NCI-H526 treated with DMSO at 0.1 percent for 48 hours (cell line): ENCODE data around the gene ENKUR.

ENCODE experiments used
- DNase-seq: peaks from one replicate; lab custom pipeline; 2025; lab: John Stamatoyannopoulos, UW

The ENKUR gene, protein sequence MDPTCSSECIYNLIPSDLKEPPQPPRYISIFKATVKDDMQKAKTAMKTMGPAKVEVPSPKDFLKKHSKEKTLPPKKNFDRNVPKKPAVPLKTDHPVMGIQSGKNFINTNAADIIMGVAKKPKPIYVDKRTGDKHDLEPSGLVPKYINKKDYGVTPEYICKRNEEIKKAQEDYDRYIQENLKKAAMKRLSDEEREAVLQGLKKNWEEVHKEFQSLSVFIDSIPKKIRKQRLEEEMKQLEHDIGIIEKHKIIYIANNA

DNA sequence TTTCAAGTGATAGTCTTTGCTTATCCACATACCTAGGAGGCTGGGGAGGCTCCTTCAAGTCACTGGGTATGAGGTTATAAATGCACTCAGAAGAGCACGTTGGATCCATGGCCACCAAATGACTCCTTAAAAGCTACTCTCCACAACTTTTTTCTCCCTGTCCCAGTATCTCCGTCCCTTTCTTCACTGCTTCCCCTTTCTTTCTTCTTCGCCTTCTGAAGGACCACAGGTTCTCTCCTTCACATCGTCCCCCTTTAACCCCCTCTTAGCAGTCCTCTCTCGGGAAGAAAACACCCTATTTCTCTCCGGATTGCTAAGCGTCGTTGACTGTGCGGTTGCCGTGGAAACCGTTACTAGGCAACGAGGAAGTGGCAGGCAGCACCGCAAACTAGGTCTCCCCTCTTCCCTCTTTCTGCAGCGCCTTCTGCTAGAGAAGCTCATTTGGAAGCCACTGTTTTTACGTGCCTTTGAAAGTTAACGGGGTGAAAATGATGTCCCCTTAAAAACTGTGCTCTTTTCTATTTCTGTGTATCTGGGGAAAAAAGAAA lies at the start of gene ENKUR:
TSS of gene ENKUR (minus strand) at position 331 of the 548 bp plus-strand sequence. CDS start at position 109, 222 bp downstream.
- peak; percentile 87 for DNase-seq

DNA sequence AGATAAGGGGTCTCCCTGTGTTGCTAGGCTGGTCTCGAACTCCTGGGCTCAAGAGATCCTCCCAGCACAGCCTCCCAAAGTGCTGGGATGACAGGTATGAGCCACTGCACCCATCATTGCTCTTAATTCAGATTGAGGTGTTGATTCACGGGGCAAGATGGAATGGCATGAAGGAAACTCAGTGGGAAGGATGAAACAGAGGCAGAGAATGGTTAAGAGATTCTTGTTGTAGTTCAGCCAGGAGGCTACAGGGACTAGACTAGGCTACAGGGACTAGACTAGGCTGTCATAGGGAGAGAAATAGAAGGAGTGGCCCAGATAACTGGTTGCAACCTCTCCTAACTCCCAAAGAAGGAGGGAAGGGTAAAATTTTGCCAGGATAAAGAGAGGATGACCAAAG lies 48.4 kb upstream of the ENKUR start:
- DNase-seq = no peak

DNA sequence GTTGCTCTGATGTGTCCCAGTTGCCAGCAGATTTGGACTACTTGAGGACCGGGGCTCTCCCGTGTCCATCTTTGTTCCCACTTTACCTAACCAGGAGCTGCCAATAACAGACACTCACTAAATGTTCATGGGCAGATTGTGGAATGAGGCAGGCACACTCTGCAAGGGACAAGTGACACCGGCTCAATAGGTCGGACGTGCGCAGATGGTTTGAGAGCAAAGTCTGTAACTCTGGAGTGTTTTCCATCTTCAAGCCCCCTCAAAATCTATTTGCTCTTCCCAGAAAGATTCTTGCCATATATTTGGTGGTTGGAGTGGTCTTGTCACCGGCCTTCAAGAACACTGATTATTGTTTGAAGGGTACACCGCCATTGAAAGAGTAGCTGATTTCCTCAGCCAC lies 47.7 kb upstream of the ENKUR start:
- no peak for DNase-seq

DNA sequence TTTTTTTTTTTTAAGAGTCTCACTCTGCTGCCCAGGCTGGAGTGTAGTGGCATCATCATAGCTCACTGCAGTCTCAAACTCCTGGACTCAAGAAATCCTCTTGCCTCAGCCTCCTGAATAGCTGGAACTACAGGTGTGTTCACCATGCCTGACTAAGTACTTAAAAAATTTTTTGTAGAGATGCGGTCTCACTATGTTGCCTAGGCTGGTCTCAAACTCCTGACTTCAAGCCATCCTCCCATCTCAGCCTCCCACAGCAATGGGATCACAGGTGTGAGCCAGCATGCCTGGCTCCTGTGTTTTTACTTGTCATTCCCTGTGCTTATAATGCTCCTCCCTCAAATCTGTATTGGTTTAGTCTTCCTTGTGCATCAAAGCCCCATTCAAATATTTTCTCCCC lies 47.2 kb upstream of the ENKUR start:
- DNase-seq = no peak

DNA sequence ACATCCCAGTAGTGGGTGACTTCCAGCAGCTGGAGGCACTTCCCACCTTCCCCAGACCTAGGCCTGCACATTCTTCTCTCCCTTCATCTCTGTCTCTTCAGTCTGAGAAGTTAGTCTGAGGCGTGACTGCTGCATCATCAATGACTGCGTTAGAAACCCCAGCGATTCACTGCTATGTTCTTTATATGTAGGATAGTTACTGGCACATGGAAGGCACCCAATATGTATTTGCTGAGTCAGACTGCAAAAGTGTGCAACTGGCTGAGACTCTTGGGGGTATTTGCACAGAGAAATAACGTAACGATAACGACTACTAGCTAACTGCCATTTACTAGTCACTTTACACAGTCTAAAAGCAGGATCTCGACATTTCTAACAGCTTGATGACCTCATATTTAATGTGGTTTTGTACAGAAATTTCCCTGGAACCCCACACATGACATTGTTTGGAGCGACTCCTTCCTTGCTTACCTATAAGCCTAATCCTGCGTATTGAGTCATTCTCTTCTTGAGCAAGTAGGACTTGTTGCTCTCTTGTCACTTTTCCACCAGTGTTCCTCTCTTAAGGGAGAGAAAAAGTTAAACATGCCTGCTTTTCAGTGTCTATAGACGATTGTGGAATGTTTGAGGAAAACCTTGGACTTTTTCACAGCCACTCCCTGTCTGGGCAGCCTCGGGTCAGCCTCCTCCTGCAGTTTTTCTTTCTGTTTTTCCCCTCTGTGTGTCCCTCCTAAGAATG lies 45.9 kb upstream of the ENKUR start:
- no peak for DNase-seq

DNA sequence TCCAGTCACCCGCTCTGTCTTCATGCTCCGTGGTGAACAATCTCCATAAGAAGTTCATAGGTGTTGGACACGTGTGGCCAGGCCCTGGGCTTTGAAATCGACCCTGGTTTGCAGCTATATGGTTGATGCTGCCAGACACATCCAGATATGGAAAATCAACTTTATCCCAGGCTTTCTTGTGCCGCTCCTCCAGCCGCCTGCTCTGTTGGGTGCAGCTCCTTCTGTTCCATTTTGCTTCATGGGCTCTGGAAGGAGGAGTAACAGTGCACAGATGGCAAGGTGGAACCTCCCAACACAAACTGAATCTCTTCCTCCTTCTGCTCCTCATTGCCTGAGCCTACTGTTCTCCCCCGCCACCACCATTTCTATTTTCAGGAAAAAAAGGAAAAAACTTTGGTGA lies 45.2 kb upstream of the ENKUR start:
- no peak for DNase-seq

DNA sequence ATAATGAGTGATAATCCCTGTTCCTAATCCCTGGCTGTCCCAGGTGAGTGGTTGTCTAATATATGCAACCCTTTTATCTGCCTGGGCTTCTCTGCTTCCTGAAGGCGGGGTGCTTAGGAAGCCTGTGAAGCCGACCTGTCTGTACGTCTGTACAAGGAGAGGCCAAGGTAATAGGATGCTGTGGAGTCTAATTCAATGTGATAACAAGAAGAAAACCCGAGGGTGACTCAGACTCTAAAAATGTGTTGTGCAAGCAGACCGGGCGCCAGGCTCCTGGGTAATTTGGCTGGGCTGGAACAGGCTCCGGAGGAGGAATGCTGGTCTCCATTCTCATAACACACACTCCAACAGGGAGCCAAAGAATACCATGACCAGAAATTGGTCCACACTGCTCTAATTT lies 44.0 kb upstream of the ENKUR start:
- no peak for DNase-seq

DNA sequence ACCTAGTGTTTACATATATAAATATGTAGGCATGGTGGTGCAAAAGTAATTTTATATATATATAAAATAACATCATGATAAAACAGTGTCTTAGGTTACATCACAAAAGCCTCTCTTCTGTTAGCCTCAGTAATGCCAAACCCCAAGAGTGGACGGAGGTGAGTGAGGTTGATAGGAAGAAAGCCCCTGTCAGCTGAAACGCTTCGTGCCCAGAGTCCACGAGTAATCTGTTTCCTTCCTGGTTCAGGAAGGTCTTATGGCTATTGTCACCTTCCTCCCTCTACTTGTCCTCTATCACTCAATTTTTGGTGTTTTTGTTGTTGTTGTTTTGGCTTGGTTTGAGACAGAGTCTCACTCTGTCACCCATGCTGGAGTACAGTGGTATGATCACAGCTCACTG lies 41.9 kb upstream of the ENKUR start:
- DNase-seq = no peak

DNA sequence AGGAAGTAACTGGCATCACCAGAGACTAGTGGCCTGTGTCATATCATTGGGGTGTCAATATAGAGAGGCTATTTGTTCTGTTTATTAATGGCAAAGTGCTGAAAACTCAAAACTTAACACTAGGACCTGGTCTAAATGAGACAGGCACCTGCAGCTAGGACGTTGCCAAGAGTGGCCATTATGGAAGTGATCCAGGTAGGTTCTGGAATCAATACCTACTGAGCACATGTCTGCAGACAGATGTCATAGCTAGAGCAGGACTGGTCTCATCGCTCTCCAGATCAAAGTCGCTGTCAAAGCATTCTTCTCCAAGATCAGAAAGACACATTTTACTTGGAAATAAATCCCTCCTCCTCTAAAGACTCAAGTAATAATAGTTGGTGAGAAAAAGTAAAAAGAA lies 40.8 kb upstream of the ENKUR start:
- DNase-seq = no peak

DNA sequence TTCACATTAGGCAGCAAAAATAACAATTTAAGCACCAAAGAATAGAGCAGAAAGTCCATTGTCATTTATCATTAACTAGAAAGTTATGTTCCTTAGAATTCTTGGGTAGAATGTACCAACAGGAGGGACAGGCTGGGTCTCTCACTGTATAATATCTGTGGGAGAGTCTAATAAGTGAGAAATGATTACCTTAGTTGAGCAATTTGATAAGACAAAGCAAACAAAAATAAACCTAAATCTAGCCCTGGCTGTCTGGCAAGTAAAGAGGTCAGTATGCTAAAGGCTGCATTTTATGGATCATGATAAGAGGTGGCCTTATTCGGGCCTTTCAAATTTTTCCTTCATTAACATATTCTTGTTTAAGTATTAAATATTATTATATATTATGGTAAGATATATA lies 36.1 kb upstream of the ENKUR start:
- DNase-seq = no peak

DNA sequence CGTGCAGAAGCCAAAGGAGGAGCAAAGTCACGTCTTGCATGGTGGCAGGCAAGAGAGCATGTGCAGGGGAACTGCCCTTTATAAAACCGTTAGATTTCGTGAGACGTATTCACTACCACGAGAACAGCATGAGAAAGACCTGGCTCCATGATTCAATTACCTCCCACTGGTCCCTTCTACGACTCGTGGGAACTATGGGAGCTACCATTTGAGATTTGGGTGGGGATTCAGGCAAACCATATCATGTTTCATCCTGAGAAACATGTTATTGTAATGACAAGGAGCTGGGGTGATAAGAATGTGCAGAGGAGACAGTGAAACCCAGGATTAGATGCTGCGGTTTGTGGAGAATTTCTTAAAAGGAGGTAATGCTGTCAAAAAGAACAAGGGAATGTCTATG lies 34.4 kb upstream of the ENKUR start:
- DNase-seq = no peak

DNA sequence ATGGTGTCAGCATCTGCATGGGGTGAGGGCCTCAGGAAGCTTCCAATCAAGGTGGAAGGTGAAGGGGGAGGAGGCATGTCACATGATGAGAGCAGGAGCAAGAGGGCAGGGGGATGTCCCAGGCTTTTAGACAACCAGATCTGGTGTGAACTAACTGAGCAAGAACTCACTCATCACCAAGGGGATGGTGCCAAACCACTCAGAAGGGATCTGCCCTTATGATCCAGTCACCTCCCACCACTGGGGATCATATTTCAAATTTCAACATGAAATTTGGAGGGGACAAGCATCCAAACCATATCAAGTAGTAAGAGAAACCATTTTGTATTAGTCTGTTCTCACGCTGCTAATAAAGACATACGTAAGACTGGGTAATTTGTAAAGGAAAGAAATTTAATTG lies 34.0 kb upstream of the ENKUR start:
- no peak for DNase-seq

DNA sequence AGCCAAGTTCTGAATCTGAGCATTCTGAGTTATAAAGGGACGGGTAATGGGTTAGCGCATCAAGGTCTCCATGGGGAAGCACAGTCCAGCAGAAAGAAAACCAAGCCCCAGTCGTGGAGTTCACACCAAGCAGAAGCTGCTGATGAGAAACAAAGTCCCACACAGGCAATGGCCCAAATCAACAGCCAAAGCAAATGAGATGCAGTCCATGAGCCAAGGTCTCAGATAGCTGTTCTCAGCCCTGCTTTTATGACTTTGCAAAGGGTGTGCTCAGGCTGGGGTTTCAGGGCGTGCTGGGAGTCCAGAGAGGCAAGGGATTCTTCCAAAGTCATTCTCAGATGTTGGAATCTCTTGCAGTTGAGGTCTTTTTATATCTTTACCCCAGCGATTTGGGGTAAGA lies 32.5 kb upstream of the ENKUR start:
- DNase-seq = no peak

DNA sequence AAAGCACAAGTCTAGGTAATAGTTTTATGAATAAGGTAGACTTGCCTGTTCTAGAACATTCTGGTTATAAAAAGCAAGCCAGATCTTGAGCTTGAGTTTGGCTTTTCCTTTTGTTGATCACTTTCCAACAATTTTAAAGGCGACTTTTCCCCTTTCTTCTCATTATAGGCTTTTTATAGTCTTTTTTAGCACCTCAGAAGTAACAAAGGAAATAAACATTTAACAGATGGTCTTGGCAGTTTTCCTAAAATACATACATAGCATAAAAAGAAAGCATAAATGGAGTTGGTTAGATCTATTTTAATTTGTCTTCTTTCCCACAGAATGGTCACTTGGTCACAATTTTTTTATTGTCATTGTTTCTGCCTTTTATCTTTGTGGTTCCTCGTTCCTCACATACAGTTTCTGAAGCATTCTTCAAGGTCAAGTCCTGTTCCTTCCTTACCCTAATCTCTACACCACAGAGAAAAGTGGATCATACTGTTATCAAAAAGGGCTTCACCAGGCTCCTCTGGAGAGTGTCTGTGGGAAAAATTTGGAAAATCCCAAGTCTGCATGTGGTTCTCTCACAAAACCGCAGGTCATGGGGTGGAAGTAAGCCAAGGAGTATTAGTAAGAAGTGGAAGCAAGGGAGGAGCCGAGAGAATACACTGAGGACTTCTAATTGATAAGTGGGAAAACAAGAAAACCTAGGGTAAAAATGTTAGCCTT lies 31.8 kb upstream of the ENKUR start:
- DNase-seq = no peak

DNA sequence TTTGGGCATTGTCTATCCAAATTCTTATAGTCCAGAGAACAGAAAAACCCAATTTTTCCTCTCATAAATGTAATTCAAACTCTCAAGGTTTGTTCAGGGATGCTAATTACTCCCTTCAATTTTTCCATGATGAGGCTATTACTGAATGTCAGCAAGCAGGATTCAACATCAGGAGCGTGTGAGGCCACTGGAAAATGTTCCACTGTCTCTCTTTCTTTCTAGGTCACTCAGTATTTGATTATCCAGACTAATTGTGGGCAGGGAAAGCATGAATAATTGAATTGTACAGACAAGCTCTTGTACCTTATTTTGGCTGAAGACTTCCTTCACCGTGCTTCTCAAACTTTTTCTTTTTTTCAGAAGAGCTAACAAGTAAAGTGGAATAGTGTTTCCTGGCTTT lies 31.1 kb upstream of the ENKUR start:
- no peak for DNase-seq

DNA sequence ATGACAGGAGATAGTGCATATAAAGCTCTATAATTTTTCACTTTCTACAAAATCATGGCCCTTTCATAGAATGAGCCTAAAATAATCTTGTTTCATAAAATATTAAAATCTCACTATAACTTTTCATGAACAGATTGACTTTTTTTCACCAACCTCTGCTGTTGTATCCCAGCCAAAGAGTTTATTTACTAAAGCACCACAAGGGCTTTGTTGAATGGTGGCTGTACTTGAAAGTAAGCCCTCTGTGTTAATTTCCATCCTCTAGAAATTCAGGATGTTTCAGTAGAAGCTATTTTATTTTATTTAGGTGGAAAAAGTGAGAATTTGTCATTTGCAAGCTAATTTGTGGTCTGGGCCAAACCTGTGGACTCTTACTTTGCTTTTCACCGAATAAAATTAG lies 30.7 kb upstream of the ENKUR start:
- DNase-seq = no peak

DNA sequence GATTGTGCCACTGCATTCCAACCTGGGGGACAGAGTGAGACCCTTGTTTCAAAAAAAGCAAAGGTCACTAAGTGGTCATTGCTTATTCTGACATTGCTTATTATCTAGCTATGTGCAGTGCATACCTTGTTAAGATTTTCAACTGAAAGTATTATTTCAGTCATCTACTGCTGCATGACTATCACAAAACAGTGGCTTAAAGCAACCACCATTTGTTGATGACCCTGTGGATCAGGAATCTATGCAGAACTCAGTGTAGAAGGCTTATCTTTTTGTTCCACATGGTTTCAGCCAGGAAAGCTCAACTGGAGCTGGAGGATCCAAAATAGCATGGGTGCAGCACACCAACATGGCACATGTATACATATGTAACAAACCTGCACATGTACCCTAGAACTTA lies 23.6 kb upstream of the ENKUR start:
- DNase-seq = no peak

DNA sequence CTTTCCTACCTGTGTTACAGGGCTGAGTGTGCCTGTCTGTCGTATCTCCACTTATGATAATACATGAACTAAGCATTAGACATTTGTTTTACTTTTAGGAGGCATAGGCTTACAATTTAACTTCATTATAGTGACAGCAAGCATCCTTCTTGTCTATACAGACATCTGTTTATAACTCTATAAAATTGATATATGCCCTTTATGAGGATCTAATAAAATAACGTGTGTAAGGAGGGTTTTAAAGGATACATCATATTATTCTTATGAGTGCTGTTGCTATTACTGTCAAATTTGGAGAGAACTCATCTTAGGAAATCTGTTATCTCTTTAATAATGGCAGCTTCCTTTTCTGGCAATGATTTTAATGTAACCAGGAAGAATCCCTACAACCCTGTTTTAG lies 22.4 kb upstream of the ENKUR start:
- no peak for DNase-seq

DNA sequence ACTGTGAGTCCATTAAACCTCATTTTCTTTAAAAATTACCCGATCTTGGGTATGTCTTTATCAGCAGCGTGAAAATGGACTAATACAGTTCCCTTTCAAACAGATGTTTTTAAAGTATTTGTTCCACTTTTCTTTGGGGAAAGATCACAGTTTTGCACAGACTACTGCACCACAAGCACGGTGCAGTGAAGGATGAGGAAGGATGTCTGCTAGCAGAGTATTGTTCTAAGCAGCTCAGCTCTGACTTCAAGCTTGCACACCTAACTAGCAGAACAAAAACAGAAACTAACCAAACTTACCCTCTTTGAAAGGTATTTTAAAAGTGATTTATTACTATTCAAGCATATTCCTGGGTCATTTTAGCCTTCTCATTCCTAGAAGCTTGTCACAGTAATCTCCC lies 20.4 kb upstream of the ENKUR start:
- DNase-seq = no peak

DNA sequence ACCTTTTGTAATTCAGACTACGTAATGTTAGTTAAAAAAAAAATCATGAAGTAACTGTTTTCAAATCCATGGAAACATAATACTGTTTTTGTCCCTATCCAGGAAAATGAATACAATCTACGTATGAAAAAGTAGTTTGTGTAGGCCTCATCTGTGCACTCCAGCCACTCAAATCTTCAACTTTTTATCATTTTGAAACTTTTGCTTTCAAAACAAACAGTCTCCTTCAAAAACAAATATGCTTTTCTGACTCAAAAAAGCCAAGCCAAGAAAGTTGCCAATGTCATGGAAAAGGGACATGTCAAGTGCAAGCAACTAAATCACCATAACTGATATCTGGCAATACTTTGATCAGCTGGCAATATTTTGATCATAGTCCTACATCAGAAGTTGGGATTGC lies 13.6 kb upstream of the ENKUR start:
- no peak for DNase-seq

DNA sequence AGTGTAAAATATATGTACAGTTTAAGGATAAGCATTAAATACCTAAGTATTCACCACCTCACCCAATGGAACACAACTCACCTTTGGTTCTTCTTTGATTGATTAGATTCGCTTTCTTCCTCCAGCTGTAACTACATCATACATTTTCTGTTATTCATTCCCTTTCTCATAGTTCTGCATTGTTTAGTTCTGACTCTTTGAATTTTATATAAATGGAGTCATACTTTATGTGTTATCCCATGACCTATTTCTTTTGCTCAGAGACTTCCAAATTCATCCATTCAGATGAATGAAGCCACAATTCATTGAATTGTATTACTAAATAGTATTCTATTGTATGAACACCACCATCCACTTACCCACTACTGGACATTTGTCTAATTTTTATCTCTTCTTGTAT lies 12.8 kb upstream of the ENKUR start:
- DNase-seq = no peak

DNA sequence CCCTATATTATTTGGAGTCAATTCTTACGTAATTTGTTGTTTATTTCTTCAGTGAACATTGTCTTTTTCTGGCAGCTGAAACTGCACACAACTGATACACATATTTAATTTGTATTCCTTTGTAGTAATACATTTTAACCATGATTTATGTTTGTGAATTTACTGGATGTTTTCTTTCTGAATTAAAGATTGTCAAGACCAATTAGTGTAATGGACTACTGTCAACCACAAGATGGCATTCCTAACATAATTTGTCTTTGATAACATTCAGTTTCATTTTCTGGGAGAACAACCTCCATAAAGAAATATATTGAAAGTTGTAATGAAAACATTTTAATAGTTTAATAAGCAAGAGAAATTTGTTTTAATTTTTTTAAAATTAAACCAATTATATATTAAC lies 10.5 kb upstream of the ENKUR start:
- no peak for DNase-seq

DNA sequence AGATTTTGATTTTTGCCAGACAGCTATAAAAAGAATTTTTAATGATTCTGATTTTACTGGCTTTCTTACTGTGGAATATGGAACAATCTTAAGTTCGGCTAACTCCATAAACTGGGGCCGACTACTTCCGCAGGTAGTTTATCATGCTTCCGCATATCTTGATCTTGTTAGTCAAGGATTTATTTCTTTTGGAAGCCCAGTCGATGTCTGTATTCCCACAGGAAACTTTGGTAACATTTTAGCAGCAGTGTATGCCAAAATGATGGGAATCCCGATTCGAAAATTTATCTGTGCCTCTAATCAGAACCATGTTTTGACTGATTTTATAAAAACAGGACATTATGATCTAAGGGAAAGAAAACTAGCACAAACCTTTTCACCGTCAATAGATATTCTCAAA lies 8.6 kb upstream of the ENKUR start:
- no peak for DNase-seq
